DMS53 treated with DMSO at 0.1 percent for 48 hours (cell line): ENCODE data around the gene POLE3.
"Not testable (repeated sequence)": the region's sequence is repeated elsewhere in the genome, so short reads cannot be mapped to it uniquely, and the experiment has no call there.

Experiments used
- DNase-seq: peaks from one replicate; lab custom pipeline; 2025; ENCODE audit not compliant: unreplicated experiment; lab: John Stamatoyannopoulos, UW

Gene POLE3

GRCh38 chr9:113410207-113410864, at the start of gene POLE3, which contains the start of gene C9orf43:
TSS of gene POLE3 (minus strand) at chr9:113410675. CDS start at chr9:113410293, 382 bp downstream.
TSS of gene C9orf43 (plus strand) at chr9:113410747. CDS start at chr9:113413494, 2,747 bp downstream.
- peak; percentile 82 for DNase-seq

- no peak for DNase-seq
These were observed 45.8 kb upstream of the POLE3 start for GRCh38 chr9:113456235-113456634.

GRCh38 chr9:113454914-113455761, 44.7 kb upstream of the POLE3 start:
- peak; percentile 35 for DNase-seq

GRCh38 chr9:113452113-113452605, 41.7 kb upstream of the POLE3 start:
- no peak for DNase-seq

- no peak for DNase-seq
These were observed 38.9 kb upstream of the POLE3 start for GRCh38 chr9:113449376-113449775.

- DNase-seq, result peak; percentile 37
These were observed 35.9 kb upstream of the POLE3 start for GRCh38 chr9:113446323-113446740.

GRCh38 chr9:113444736-113445135, 34.3 kb upstream of the POLE3 start:
- DNase-seq, result no peak

- not testable (repeated sequence) for DNase-seq
These were observed 27.2 kb upstream of the POLE3 start for GRCh38 chr9:113437716-113438115.

- no peak for DNase-seq
These were observed 26.4 kb upstream of the POLE3 start for GRCh38 chr9:113436728-113437515.

- no peak for DNase-seq
These were observed 20.7 kb upstream of the POLE3 start for GRCh38 chr9:113431191-113431590.

- no peak for DNase-seq
These were observed 17.7 kb upstream of the POLE3 start for GRCh38 chr9:113428062-113428615.

GRCh38 chr9:113427629-113428028, 17.2 kb upstream of the POLE3 start:
- DNase-seq, result no peak

GRCh38 chr9:113426701-113427100, 16.2 kb upstream of the POLE3 start:
- DNase-seq, result no peak

GRCh38 chr9:113425072-113425471, 14.6 kb upstream of the POLE3 start:
- no peak for DNase-seq

- no peak for DNase-seq
These were observed 11.3 kb upstream of the POLE3 start for GRCh38 chr9:113421726-113422125.

GRCh38 chr9:113417370-113417769, 6.9 kb upstream of the POLE3 start:
- DNase-seq, result no peak

GRCh38 chr9:113416149-113416721, 5.8 kb upstream of the POLE3 start:
- no peak for DNase-seq

- no peak for DNase-seq
These were observed 630 bp downstream of the POLE3 start for GRCh38 chr9:113409883-113410206.

- DNase-seq, result no peak
These were observed 994 bp downstream of the POLE3 start for GRCh38 chr9:113409481-113409880.

- DNase-seq, result peak; percentile 41
These were observed 3.5 kb downstream of the POLE3 start for GRCh38 chr9:113406873-113407511.
